ENCODE measurements around the gene NAALADL2. TPM values are rescaled to one million over a fixed set of nuclear protein-coding genes. Genes with fewer than 3 reads are reported as not detected.

NAALADL2 gene
- total RNA-seq, 1 donor: 54.5 TPM

DNA sequence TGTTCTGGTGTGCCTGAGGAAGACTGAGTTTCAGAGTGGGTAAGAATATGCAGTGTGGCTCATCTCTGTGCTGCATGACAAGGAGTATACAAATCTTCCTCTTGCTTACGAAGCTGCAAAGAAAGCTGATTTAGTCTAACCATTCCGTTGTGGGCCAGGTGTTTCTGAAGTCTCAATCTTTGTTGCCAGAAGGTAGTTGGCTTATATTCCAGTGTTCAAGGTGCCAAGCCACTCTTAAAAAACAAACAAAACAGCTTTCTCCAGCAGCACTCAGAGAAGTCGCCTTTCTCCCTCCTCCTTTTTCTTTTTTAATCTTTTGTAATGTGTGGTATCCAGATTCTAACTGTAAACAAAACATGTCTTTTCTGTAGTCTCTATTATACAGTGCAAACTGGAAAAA is 872.4 kb downstream of the NAALADL2 start:
- no peak overlapping the region for H3K4me3 ChIP-seq (ENCODE audit: low read depth, low read length)
- no peak for DNase-seq (ENCODE audit: low read depth)
- TF ChIP-seq, protein P1, sequence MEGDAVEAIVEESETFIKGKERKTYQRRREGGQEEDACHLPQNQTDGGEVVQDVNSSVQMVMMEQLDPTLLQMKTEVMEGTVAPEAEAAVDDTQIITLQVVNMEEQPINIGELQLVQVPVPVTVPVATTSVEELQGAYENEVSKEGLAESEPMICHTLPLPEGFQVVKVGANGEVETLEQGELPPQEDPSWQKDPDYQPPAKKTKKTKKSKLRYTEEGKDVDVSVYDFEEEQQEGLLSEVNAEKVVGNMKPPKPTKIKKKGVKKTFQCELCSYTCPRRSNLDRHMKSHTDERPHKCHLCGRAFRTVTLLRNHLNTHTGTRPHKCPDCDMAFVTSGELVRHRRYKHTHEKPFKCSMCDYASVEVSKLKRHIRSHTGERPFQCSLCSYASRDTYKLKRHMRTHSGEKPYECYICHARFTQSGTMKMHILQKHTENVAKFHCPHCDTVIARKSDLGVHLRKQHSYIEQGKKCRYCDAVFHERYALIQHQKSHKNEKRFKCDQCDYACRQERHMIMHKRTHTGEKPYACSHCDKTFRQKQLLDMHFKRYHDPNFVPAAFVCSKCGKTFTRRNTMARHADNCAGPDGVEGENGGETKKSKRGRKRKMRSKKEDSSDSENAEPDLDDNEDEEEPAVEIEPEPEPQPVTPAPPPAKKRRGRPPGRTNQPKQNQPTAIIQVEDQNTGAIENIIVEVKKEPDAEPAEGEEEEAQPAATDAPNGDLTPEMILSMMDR (IDR thresholded peaks at IDR 0.05; ENCODE audit: insufficient read depth, low read length): no peak

DNA sequence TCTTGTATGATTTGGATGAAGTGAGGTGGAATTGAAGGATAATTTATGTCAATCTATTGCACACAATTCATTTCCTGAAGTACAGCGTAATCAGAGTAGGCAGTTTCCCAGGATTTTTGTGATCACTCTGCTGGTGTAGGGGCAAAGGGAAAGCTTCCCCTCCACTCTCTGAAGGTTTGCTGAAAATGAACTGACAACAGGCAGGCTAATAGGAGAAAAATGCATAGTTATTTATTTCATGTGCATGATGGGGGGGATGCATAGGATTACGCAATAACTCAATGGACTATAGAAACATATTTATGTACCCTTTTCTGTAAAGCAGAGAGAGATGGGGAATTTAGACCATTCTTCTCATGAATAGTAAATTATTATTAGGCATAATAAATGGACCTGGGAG is 872.9 kb downstream of the NAALADL2 start:
- DNase-seq (ENCODE audit: low read depth): no peak
- H3K4me3 ChIP-seq (ENCODE audit: low read depth, low read length): no peak overlapping the region
- TF ChIP-seq, protein P1 (IDR thresholded peaks at IDR 0.05; ENCODE audit: insufficient read depth, low read length): no peak

DNA sequence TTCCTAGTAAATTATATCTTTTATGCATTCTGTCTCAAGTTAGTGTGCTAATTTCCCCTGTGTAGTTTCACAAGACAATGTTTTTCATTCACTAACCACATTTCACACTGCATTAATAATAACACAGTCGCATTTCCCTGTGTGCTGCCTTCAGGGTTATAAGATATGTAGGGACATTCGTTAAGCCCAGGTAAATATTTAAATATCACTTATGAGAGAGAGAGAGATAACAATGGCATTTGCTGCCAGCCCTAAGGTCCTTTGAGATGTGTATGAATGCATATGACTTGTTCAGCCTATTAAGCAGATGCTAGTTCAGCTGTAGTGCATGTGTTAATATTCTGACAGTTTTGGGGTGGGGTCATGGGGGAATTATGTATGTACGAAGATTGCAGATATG is 876.7 kb downstream of the NAALADL2 start:
- TF ChIP-seq, protein P1 (IDR thresholded peaks at IDR 0.05; ENCODE audit: insufficient read depth, low read length): no peak
- no peak overlapping the region for H3K4me3 ChIP-seq (ENCODE audit: low read depth, low read length)
- no peak for DNase-seq (ENCODE audit: low read depth)

DNA sequence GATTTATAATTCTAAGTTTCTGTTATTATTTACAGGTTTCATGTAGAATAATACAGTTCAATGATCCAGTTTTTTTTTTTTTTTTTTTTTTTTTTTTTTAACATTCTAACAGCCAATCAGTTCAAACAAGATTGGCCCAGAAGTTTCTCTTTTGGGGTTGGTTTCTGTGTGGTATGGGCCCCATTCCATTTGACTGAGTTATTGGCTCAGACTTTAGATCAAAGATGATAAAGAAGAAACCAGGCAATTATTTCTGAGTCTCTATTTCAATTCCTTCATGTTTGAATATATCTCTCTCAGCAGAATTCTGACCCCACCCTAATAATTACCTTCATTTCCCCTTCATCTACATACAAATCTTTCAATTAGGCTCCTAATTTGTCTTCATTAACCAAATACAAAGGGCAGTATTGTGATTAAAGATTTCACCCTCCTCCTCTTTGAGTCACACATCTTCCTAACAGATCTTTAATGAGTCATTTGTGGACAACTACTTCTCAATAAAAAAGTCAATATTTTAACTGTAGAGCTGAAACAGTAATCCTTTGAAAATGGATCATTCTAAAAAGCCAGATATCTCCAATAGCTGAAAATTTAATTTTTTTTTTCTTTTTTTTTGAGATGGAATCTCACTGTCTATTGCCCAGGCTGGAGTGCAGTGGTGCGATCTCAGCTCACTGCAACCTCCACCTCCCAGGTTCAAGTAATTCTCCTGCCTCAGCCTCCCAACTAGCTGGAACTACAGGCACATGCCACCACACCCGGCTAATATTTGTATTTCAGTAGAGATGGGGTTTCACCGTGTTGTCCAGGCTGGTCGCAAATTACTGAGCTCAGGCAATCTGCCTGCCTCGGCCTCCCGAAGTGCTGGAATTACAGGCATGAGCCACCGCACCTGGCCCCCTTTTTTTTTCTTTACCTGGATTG is 878.8 kb downstream of the NAALADL2 start:
- H3K4me3 ChIP-seq (ENCODE audit: low read depth, low read length): no peak overlapping the region
- no peak for DNase-seq (ENCODE audit: low read depth)
- TF ChIP-seq, protein P1 (IDR thresholded peaks at IDR 0.05; ENCODE audit: insufficient read depth, low read length): no peak

DNA sequence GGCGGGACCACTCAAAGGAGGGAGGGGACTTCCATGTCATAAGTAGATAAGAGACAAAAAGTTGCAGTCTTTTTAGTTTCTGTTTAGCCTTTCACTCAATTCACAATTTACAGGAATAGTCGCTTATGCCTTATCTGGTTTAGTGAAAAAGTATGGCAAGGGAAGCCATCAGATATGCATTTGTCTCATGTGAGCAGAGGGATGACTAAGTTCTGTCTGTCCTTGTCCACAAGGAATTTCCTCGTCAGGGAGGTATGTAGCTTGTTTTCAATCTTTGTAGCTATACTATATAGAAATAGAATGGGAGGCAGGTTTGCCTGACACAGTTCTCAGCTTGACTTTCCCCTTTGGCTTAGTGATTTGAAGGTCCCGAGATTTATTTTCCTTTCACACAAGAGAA is 882.8 kb downstream of the NAALADL2 start:
- H3K4me3 ChIP-seq (ENCODE audit: low read depth, low read length): no peak overlapping the region
- no peak for DNase-seq (ENCODE audit: low read depth)
- TF ChIP-seq, protein P1 (IDR thresholded peaks at IDR 0.05; ENCODE audit: insufficient read depth, low read length): no peak

DNA sequence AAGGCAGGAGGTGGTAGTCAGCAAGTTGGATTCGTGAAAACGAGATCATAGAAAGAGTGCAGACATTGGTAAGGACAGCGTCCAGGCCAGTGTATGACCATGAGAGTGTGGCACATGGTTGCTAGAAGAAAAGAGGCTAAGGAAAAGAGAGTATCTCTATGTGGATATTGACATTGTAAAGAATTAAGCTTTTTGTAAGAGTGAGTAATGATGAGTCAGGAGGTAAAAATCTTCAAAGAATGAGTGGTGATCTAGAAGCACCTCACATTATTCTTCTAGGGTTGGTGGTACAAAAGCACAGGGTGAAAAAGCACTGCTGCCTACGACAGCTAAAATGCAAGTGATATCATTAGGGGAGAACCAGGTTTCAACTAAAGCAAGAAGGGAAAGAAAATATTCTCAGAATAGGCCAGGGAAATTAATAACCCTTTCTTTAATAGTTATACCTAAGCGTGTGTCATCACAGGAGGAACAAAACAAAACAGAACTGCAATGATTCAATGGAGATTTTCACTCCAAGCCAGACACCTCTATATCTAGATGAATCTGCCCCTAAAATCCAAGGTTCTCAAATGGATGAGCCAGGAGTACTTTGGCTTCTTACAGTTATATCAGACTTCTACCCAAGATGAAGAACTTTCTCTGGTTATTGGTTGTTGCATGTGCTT is 884.7 kb downstream of the NAALADL2 start:
- DNase-seq (ENCODE audit: low read depth): peak; percentile 48
- TF ChIP-seq, protein P1 (IDR thresholded peaks at IDR 0.05; ENCODE audit: insufficient read depth, low read length): no peak
- H3K4me3 ChIP-seq (ENCODE audit: low read depth, low read length): no peak overlapping the region

Data from fibroblast of the aortic adventitia (primary cell).